Neural crest cell (in vitro differentiated cells): ENCODE results near the gene GATA5. TPM values are rescaled to one million over a fixed set of nuclear protein-coding genes. Genes with fewer than 3 reads are reported as not detected.

Experiments
- DNase-seq: peaks from one replicate; pipeline ENCODE4 v3.0.0; 2021; ENCODE audit warnings: low read depth, mixed read lengths, low spot score
- H3K27ac Mint-ChIP-seq: one replicate; pipeline ENCODE4 v1.8.0; 2021; ENCODE audit warnings: mild to moderate bottlenecking, mixed read lengths; ENCODE audit not compliant: unreplicated experiment
- H3K27me3 Mint-ChIP-seq: 2 replicates; pipeline ENCODE4 v1.8.0; 2021; ENCODE audit warnings: low read depth, mild to moderate bottlenecking, mixed read lengths
- H3K36me3 Mint-ChIP-seq: 2 replicates; pipeline ENCODE4 v1.8.0; 2021; ENCODE audit warnings: low read depth, mild to moderate bottlenecking, mixed read lengths
- H3K4me1 Mint-ChIP-seq: 2 replicates; pipeline ENCODE4 v1.8.0; 2021; ENCODE audit warnings: mixed read lengths
- H3K4me3 Mint-ChIP-seq: one replicate; pipeline ENCODE4 v1.8.0; 2021; ENCODE audit warnings: mild to moderate bottlenecking, mixed read lengths
- H3K9me3 Mint-ChIP-seq: 2 replicates; pipeline ENCODE4 v1.8.0; 2021; ENCODE audit warnings: mixed read lengths
- total RNA-seq: library from RNA; stranded (reverse); gene quantifications from 2 replicates; pipeline ENCODE4 v1.2.1, GENCODE V29; 2021
- TF ChIP-seq, protein P1 (sequence below): fragments of 200-600 bp; sonication (generic); conservative IDR thresholded peaks from 2 replicates; pipeline ENCODE4 v1.5.0; 2021; ENCODE audit warnings: antibody characterized with exemption, mild to moderate bottlenecking

GATA5 gene
- total RNA-seq, 1 donor from 2014 or later: not detected

DNA sequence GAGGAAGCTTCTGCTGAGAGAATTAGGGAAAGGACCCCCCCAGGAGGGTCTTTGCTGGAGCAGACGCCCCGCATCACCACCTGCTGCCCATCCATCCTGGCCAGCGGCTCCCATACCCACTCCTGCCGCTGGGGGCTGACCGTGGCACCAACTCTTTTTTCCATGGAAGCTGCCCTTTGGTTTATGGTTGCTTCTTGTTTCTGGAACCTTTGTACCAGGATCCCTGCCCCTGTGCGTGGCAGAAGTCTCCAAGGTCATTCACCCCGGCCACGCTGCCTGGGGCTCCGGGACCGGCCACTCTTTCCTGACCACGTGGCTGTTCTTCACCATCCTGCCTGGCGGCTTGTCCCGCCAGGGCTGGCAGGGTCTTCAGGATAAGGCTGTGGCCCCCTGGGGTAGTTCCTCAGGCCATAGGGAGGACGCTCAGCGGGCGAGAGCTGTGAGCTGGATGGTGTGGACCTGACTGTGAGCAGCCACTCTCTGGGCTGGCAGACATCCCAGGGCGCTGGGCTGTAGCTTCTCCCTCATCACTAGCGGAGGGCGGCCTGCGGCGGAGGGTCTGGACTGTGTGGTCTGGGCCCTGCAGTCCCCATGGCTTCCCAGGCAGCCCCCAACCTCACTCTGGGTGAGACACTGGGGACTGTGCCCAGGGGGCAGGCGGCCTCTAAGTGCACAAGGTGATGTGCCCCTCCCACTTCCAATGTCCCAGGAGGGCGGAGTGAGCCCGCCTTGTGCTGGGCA lies 25.7 kb downstream of the GATA5 start:
- peaks cover 21% of the 10 kb centered on the region for H3K4me1 Mint-ChIP-seq
- no peak overlapping the region for H3K27ac Mint-ChIP-seq
- no peaks in the 10 kb centered on the region for H3K9me3 Mint-ChIP-seq
- no peak for DNase-seq
- TF ChIP-seq, protein P1, sequence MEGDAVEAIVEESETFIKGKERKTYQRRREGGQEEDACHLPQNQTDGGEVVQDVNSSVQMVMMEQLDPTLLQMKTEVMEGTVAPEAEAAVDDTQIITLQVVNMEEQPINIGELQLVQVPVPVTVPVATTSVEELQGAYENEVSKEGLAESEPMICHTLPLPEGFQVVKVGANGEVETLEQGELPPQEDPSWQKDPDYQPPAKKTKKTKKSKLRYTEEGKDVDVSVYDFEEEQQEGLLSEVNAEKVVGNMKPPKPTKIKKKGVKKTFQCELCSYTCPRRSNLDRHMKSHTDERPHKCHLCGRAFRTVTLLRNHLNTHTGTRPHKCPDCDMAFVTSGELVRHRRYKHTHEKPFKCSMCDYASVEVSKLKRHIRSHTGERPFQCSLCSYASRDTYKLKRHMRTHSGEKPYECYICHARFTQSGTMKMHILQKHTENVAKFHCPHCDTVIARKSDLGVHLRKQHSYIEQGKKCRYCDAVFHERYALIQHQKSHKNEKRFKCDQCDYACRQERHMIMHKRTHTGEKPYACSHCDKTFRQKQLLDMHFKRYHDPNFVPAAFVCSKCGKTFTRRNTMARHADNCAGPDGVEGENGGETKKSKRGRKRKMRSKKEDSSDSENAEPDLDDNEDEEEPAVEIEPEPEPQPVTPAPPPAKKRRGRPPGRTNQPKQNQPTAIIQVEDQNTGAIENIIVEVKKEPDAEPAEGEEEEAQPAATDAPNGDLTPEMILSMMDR: no peak
- no peaks in the 10 kb centered on the region for H3K27me3 Mint-ChIP-seq
- no peak overlapping the region for H3K4me3 Mint-ChIP-seq
- no peaks in the 10 kb centered on the region for H3K36me3 Mint-ChIP-seq

DNA sequence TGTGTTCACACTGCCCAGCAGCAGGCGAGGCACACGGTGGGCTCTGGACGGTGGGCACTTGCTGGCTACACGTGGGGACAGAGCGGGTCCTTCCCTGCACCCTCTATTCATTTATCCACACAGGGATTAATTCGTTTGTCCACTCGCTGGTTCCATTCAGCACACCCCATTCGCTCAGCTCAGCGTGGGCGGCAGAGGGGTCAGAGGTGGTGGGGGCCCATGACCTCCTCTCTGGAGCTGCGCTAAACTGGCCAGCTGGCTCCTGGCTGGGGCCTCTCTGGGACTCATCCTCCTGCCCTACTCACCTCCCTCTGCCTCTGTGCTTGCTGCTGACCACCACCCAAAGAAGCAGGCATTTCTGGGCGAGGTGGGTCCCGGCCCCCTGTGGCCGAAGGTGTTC lies 27.0 kb downstream of the GATA5 start:
- Mint-ChIP-seq H3K4me3 (no peak overlapping the region), H3K4me1 (peaks cover 21% of the 10 kb centered on the region), H3K27me3 (no peaks in the 10 kb centered on the region), H3K27ac (no peak overlapping the region), H3K36me3 (no peaks in the 10 kb centered on the region), H3K9me3 (no peaks in the 10 kb centered on the region)
- peak; percentile 57 for DNase-seq
- TF ChIP-seq, protein P1: no peak

DNA sequence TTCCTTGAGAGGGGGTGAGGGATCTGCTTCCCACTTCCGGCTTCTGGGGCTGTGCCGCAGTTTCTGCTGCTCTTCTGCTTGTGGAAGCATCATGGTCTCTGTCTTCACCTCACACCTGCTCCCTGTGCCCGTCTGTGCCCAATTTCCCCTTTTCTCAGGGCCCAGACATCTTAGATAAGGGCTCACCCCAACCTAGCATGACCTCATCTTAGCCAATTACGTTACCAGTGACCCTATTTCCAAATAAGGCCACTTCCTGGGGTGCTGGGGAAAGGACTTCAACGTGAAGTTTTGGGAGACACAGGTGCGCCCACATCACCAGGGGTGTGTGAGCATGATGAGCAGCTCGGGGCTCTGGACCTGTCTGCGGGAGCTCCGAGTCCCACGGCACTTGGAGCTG lies 27.8 kb downstream of the GATA5 start:
- Mint-ChIP-seq H3K27me3 (no peaks in the 10 kb centered on the region), H3K9me3 (no peaks in the 10 kb centered on the region), H3K4me1 (peaks cover 21% of the 10 kb centered on the region), H3K36me3 (no peaks in the 10 kb centered on the region), H3K4me3 (no peak overlapping the region), H3K27ac (no peak overlapping the region)
- TF ChIP-seq, protein P1: no peak
- DNase-seq: no peak

DNA sequence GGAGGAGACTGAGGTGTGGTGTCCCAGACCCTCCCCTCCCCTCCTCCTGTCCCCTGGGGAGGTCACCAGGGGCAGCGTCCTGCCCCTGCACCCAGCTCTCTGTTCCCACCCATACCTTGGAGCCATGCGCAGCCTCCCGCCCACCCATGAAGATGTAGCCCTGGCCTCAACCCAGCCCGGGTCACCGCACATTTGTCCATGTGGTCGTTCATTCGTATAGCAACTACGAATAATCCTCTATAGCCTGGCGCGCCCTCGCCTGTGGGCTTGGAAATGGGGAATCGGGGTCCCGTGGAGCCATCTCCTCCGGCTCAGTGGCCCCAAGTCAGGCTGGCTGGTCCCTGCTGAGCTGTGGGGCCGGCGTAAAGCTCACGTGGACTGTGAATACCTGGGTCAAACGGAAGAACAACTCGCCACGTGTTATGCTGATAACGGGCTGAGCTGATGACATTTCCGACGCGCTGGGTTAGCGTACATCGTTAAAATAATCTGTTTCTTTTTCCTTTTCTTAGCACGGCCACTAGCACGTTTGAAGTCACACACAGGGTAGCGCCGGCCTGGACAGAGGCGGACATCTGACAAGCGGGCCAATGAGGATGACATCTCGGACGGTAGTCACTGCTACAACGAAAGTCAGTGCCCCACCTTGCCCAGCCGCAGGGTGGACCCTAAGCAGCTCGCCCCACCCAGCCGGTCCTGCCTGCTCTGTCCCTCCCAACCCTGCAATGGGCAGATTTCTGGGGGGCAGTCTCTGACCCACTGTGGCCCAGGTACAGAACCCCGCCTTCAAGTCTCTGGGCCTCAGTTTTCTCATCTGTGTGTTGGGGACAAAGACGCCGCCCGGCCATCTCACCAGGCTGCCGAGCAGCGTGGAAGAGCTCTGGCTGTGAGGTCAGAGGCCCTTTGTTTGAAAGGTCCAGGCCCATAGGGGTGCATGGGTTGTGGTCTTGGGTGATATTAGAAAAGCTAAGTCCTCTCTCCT lies 28.6 kb downstream of the GATA5 start:
- Mint-ChIP-seq H3K4me3 (no peak overlapping the region), H3K9me3 (no peaks in the 10 kb centered on the region), H3K27ac (peak overlapping the region; percentile 31), H3K27me3 (no peaks in the 10 kb centered on the region), H3K4me1 (peaks cover 21% of the 10 kb centered on the region), H3K36me3 (no peaks in the 10 kb centered on the region)
- DNase-seq: no peak
- TF ChIP-seq, protein P1: no peak

DNA sequence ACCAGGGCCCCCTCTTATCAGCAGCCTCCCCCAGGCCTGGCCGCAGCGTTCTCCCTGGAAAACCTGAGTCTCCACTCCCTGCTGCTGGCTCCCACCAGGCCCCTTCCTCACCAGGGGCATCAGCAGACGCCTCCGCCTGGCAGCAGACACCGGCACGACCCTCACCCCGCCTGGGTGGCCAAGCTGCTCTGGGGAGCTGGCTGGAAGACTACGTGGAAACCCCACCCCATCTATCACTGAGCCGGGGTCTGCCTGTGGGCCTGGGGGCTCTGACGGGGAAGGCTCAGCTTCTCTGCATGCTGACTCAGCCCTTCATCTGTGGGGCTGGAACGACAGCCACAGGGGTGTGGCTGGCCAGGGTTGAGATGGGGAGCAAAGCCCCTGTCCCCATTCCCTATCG lies 29.3 kb downstream of the GATA5 start:
- peaks cover 21% of the 10 kb centered on the region for H3K4me1 Mint-ChIP-seq

More for the DNA sequence above, 29.3 kb downstream of the GATA5 start:
- no peaks in the 10 kb centered on the region for H3K9me3 Mint-ChIP-seq
- no peak overlapping the region for H3K4me3 Mint-ChIP-seq
- no peak overlapping the region for H3K27ac Mint-ChIP-seq
- H3K36me3 Mint-ChIP-seq: no peaks in the 10 kb centered on the region
- H3K27me3 Mint-ChIP-seq: no peaks in the 10 kb centered on the region
- DNase-seq: no peak
- TF ChIP-seq, protein P1: no peak
